ENCODE measurements around the gene PFKM. TPM values are rescaled to one million over a fixed set of nuclear protein-coding genes. Genes with fewer than 3 reads are reported as not detected.
A peak's percentile ranks its signal among the peaks of the same experiment; 100 is the strongest.

The PFKM gene
- total RNA-seq, 1 experiment from 2014 or later = 52.7 TPM

DNA sequence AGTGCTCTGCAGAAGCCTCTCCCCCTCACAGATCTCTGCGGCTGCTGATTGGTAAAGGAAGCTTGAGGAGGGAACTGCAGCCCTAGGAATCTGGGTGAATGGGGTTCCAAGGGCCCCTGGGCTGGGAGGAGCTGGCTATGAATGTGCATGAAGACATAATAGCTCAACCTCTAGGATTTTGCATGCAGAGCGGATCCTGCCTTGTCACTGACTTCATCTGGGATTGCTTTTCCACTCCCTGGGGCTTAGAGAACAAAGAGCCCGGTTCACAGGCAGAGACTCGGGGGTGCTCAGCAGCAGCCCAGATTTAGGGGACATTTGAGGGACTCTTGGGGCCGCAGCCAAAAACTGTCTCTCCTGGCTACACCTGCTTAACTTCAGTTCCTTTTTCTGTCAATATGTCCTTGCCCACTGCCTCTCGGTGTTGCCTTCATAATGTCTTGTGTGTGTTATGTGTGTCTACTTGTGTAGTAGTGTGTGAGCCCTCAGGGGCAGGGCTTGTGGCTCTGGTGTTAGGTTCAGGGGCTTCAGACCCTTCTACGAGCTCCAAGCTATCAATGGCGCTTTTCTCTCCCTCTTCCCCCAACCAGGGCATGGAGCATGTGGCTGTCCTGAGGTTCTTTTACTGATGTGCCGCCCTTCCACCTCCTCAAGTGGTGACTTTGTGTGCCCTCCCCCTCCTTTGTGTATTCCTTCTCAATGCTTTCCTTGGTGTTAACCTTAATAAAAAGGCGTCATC lies 66.2 kb downstream of the PFKM start:
- no peak for DNase-seq (ENCODE audit: low spot score)

DNA sequence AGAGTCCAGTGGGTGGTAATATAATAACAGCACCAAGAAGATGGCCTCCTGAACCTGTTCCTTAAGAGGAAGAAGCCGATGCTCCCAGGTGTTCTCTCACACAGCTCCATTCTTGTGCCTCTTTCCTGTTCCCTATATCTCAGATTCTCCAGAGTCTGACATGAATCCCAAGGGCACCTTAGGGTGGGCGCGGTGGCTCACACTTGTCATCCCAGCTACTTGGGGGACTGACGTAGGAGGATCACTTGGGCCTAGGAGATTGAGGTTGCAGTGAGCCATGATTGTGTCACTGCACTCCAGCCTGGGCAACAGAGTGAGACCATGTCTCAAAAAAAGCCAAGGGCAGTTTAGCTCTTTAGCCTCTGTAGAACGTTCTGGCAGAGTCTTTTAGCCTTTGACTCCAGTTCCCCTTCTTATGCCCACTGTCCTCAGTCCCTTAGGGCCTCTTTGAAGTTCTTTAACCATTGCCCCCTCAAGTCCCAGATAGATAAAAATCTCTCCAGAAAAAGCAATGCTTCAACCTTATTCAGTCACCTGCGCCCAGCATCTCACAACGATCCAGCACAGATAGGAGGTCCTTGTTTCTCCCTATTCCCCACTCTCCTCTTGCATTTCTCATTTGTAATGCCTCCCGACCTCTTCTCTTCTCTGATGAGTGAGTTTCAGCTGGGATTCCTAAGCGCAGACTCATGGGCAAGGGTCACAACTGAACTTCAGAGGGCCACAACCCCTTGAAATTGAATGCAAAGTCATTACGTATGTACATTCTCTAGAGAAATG lies 68.9 kb downstream of the PFKM start:
- DNase-seq (ENCODE audit: low spot score) = no peak

- peak; percentile 60 for DNase-seq (ENCODE audit: low spot score)
These were observed 70.4 kb downstream of the PFKM start for GRCh38 chr12:48189331-48190125.

GRCh38 chr12:48191096-48191495 lies 71.9 kb downstream of the PFKM start:
- DNase-seq (ENCODE audit: low spot score) = no peak

DNA sequence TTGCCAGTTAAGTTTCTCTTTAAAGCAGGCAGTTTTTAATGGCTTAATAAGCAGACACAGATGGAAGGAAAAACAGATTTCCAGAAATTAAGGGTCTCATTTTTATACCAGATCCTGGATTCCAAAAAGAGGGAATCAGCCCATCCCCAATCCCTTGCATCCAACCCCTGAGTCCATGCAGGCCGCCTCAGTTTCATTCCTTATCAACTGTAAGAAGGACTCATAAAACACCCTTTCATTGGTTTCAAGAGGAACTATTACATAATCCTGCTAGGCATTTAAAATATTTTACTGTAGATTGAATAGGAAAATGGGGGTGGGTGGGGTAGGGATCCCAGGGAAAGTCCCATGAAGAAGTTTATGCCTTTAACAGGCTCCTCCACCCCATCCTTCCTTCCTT lies 73.7 kb downstream of the PFKM start:
- DNase-seq (ENCODE audit: low spot score) = no peak

- DNase-seq (ENCODE audit: low spot score) = no peak
These were observed 74.5 kb downstream of the PFKM start for GRCh38 chr12:48193623-48194022.

- no peak for DNase-seq (ENCODE audit: low spot score)
These were observed 75.6 kb downstream of the PFKM start for GRCh38 chr12:48194799-48195201.

Other genes starting within 250 kb of the PFKM start
- 5.6 and 7.3 TPM in 2 replicates for gene VDR, start 214.4 kb upstream of the PFKM start, total RNA-seq (2014; rRNA removed; shearing (Covaris generic))
- gene TMEM106C, start 155.8 kb upstream of the PFKM start, total RNA-seq (2014; rRNA removed; shearing (Covaris generic)) = 294 and 314 TPM in 2 replicates
- not detected in 2 replicates for gene COL2A1, start 114.9 kb upstream of the PFKM start, total RNA-seq (2014; rRNA removed; shearing (Covaris generic))
- 29.2 and 35.8 TPM in 2 replicates for gene SENP1, start 13.3 kb upstream of the PFKM start, total RNA-seq (2014; rRNA removed; shearing (Covaris generic))
- gene ASB8, start 38.2 kb downstream of the PFKM start, total RNA-seq (2014; rRNA removed; shearing (Covaris generic)) = 22.6 and 37.1 TPM in 2 replicates
- 0.70 and 1.2 TPM in 2 replicates for gene CCDC184, start 64.3 kb downstream of the PFKM start, total RNA-seq (2014; rRNA removed; shearing (Covaris generic))
- gene OR10AD1, start 83.9 kb downstream of the PFKM start, total RNA-seq (2014; rRNA removed; shearing (Covaris generic)) = not detected in 2 replicates
- 7.0 and 7.2 TPM in 2 replicates for gene ZNF641, start 231.6 kb downstream of the PFKM start, total RNA-seq (2014; rRNA removed; shearing (Covaris generic))